A172 (cell line): ENCODE measurements around the gene CCDC178. TPM values are rescaled to one million over a fixed set of nuclear protein-coding genes. Genes with fewer than 3 reads are reported as not detected.
"Not testable (repeated sequence)": the region's sequence is repeated elsewhere in the genome, so short reads cannot be mapped to it uniquely, and the experiment has no call there.

Source experiments
- DNase-seq: peaks from one replicate; pipeline ENCODE4 v3.0.0-alpha.2; 2015; ENCODE audit warnings: low spot score
- total RNA-seq: library from RNA; depleted of rRNA; stranded (reverse); fragments of >200 nt; shearing (Covaris generic); gene quantifications from 2 replicates; pipeline ENCODE4 v1.2.3, GENCODE V29; 2014

CCDC178 gene
- total RNA-seq, 1 experiment from 2014 or later: not detected

DNA sequence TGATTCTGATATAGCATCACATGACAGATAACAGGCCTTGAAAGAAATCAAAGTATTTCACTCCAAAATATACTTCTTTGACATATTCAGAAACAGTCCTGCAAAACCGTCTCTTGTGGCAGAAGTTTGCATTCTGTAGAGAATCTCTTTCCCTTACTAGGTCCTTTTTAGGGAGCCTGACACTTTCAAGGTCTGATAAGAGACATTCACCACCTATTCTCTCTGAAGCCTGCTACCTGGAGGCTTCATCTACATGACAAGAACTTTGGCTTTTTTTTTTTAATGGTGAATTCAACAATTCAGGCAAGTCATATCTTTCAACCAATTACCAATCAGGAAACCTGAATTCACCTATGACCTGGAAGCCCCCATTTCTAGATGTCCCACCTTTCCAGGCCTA is 83.8 kb downstream of the CCDC178 start:
- no peak for DNase-seq

DNA sequence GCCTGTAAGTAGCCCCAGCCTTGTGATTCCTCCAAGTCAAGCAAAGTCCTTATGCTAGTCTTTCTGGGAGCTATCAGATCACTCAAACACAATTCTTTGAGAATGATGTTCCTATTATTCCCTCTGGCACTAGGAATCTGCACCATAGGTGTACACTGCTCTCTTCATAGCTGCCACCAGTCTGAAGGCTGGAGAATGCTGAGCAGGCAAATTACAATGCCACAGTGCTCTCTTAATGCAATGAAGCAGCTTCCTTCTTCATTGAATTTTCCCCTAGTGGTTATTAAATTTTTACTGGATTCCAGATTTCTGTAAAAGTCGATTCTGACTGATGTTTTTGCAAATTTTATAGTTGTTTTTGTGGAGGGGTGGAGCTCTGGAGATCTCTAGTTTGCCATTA is 84.8 kb downstream of the CCDC178 start:
- DNase-seq: no peak

DNA sequence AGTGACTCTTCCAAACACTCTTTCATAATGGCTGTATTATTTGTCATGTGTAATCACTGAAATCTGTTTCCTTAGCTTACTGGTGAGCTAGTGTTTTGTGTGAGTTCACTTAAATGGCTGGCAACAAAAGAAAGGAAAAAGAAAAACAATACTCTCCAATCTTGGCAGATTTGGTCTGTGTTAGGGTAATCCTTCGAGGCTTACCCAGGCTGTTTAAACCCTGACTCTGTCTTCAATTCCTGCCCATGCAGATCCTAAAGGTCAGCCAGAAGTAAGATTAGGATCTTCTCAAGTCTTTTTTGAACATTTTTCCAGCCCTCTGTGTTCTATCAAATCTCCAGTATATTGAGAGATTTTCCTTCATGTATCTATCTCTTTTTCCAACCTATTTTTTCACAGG is 85.3 kb downstream of the CCDC178 start:
- DNase-seq: no peak

DNA sequence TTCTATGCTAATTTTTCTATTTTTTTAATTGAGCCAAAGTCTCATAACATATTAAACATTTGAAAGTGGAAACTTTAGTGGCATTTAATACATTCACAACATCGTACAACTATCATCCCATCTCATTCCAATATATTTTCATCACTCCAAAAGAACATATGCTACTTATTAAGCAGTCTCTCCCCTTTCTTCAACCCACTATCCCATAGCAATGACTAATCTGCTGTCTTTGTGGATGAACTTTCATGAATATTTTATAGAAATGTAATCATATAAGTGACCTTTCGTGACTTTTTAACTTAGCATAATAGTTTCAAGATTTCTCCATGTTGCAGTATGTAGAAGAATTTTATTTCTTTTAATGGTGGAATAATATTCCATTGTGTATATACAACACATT is 90.3 kb downstream of the CCDC178 start:
- DNase-seq: no peak

DNA sequence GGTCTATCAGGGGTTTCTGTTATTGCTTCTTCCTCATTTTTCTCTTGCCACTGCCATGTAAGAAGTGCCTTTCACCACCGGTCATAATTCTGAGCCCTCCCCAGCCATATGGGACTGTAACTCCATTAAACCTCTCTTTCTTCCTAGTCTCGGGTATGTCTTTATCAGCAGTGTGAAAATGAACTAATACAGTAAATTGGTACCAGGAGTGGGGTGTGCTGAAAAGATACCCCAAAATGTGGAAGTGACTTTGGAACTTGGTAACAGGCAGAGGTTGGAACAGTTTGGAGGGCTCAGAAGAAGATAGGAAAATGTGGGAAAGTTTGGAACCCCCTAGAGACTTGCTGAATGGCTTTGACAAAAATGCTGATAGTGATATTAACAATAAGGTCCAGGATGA is 100.8 kb downstream of the CCDC178 start:
- DNase-seq: not testable (repeated sequence)

DNA sequence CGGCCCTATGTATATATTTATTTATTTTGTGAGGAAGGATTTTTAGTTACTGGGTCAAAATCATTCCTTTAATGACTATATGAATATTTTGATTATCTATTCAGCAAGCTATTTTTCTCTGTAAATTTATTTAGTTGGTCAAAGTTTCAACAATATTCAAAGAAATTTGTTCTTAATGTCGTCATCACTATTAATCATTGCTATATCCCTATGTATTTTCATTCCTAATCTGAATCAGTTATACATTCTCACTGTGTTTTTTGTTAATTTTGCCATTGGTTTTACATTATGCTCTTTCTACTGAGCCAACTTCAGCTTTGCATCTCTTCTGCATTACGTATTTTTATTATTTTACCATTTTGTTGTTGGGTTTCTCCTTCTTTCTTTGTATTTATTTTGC is 105.7 kb downstream of the CCDC178 start:
- DNase-seq: no peak

DNA sequence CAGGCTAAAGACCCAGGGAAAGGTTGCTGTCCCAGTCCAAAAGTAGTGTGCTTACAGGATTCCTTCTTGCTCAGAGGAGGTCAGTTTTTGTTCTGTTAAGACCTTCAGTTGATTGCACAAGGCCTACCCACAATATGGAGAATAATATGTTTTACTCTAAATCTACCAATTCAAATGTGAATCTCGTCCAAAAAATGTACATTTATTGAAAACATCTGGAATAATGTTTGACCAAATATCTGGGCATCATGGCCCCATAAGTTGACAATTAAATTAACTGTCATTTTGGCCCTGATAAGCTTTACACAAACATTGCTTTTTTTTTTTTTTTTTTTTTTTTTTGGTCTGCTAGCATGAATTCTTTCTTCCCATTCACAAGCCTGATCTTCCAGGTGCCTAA is 109.8 kb downstream of the CCDC178 start:
- DNase-seq: no peak

DNA sequence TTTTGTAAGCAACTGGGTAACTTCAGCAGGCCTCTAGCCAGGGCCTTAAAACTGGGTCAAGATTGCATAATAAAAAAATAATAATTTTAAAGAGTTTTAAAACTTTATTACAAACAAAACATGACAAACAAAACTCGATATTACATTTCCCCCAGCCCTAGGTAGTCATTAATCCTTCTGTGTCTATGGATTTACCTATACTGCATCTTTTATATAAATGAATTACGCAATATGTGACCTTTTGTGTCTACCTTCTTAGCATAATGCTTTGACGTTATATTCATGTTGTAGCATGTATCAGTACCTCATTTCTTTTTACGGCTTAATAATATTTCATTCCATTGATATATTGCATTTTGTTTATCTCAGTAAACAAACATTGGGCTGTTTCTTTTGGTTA is 113.5 kb downstream of the CCDC178 start:
- DNase-seq: no peak

DNA sequence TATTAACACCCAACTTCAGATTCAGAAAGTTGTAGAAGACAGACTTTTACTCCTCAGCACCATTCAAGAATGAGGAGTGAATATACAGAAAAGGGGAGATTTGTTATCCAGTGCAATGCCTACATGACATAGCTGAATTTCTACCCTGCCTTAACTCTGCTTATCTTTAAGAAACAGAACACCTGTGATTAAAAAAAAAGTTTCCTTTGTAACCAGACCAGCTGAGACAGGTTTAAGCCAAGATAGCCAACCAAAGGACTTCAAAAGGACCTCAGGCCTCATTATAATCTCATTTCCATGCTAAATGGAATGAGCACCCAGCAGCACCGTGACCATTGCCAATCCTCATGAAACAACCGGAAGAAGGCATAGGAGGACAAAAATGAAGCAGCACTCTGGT is 122.9 kb downstream of the CCDC178 start:
- DNase-seq: no peak

DNA sequence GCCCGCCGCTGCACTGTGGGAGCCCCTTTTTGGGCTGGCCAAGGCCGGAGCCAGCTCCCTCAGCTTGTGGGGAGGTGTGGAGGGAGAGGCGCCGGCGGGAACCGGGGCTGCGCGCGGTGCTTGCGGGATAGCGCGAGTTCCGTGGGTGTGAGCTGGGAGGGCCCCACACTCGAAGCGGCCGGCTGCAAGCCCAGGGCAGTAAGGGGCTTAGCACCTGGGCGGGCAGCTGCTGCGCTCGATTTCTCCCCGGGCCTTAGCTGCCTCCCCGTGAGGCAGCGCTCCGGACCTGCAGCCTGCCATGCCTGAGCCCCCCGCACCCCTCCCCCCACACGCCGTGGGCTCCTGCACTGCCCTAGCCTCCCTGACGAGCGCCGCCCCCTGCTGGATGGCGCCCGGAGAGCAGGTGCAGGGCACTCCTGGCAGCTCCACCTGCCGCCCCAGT is 124.4 kb downstream of the CCDC178 start:
- no peak for DNase-seq

DNA sequence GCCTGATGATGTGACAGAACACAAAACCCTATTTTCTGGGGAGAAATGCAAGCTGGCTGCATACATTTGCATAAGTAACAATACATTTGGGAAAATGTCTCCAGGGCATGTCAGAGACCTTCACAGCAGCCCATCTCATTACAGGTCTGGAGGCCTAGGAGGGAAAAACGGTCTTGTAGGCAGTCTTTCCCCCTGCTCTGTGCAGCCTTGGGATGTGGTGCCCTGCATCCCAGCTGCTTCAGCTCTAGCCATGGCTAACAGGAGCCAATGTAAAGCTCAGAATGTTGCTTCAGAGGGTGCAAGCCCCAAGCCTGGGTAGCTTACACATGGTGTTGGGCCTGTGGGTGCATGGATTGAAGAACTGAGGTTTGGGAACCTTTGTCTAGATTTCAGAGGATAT is 133.0 kb downstream of the CCDC178 start:
- DNase-seq: no peak

DNA sequence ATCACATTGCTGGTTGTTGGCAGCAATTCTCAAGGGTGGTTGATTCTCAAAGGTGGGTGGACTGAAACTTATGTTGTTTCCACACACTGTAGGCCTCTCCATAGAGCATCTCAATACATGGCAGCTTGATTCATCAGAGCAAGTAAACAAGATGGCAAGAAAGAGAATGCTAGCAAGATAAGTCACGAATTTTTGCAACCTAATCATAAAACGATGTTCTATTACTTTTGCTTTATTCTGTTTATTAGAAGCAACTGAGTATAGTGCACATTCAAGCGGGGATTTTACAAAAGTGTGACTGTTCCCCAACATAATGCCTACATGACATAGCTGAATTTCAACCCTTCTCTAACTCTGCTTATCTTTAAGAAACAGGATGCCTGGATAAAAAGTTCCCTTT is 136.2 kb downstream of the CCDC178 start:
- DNase-seq: no peak

DNA sequence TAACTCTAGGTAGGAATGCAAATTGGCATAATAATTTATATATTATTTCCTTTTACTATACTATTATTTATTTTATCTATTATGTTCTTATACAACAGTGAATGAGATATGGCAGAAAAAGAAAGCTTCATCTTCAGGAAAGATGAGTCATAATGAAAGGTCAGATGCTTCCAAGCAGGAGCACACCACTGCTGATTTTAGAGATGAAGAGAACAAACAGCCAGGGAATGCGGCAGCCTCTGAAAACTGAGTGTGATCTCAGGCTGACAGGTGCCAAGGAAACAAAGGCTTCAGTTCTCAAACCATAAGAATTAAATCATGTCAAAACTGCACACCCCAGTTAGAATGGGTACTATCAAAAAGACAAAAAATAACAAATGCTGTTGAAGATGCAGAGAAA is 149.0 kb downstream of the CCDC178 start:
- no peak for DNase-seq

DNA sequence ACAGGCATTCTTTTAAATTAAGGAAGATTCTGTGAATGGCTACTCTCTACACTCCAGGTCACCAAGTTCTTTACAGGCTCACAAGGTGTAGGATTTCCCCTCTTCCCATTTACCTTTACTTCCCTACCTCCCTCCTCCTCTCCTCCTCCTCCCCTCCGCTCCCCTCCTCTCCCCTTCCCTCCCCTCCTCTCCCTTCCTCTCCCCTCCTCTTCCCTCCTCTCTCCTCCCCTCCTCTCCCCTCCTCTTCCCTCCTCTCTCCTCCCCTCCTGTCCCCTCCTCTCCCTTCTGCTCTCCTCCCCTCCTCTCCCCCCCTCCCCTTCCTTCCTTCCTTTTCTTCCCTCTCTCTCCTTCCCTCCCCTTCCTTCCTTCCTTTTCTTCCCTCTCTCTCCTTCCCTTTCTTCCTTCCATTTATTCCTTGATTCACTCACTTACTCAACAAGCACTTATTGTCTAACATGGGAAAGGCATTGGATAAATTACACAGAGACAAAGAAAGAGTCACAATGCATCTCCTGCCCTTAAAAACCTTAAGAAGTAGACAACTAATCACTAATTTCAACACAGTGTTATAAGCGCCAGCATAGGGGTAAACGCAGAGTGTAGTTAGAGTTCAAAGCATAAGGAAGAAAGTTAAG is 152.3 kb downstream of the CCDC178 start:
- no peak for DNase-seq

DNA sequence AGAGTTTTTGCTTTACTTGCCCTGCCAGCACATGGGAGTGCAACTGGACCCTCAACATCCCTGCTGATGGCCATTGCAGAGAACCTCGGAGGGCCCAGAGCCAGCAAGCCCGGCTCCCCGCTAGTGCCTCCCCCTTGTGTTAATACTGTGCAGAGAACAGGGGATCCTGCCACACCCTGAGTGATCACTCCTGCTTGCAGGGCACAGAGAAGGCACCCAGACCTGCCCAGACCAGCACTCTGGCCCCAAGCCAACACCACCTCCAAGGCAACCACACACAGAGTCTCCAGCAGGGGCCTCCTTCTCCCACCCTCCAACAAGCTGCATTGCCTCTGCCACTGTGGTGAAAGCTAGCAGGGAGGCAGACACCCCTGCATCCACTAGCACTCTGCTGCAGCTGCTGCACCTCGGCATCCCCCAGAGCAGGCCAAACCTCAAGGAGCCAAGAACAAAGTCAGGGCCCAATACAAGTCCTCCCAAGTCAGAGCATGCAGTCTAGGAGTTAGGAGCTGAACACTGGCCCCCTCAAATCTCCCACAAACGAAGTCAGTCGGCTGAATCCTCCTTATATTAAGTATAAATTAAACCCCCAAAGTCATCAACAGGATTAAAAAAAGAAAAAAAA is 157.7 kb downstream of the CCDC178 start:
- DNase-seq: no peak

DNA sequence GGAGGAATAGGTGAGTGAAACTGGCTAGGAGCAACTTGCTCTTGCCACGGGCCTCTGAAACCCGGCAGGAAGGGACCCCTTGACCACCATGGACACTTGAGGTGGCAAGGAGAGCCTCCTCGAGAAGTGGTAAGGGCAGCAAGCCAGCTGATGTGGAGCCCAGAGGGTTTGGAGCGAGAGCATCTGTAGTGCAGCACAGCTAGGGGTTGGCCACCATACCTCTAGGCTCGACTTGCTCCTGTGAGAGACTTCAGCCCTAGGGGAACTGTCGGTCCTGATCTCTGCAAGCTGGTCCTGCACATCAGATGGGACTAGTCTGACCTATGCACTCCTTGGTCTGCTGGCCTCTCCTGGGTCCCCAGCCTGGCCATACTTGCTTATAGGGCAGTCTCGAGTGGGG is 158.4 kb downstream of the CCDC178 start:
- DNase-seq: no peak

DNA sequence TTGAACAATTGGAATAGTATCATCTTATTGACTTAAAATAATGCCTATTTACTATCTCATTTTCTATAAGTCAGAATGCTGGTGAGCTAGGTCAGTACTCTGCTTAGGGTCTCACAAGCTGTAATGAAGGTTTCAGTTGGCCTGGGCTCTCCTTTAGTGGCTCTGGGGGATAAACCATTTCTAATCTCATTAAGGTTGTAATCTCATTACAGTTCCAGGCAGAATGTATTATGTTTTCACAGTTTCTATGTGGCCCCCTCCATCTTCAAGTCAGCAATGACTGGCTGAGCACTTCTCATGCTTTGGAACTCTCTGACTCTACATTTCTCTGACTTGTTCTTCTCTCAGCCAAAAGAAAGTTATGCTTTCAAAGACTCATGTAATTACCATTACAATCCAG is 163.1 kb downstream of the CCDC178 start:
- DNase-seq: no peak

DNA sequence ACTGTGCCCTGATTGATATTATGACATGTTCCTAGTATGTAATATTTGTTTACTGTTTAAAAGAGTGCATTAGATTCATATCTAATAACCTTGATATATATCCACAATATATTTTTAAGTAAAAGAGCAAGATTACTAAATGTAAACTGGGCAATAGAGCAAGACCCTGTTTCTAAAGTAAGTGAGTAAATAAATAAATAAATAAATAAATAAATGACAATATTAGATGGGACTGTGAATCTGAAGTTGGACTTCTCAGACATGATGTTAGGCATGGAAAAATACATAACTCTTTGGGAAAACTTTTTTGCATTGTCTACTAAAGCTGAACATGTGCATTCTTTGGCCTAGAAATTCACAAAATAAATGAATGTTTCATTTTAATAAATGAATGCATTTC is 164.7 kb downstream of the CCDC178 start:
- DNase-seq: no peak

DNA sequence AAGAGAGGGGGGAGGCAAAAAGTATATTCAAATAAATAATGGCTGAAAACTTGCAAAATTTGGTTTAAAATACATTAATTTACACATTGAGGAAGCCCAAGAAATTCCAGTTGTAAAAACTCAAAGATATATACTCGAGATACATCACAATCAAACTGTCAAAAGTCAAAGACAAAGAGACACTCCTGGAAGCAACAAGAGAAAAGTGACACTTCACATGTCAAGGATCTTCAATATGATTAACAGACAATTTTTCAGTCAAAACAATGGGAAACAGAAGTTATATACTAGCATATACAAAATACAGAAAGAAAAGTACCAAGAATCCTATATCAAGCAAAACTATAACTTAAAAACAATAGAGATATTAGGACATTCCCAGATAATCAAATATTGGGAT is 170.2 kb downstream of the CCDC178 start:
- no peak for DNase-seq

DNA sequence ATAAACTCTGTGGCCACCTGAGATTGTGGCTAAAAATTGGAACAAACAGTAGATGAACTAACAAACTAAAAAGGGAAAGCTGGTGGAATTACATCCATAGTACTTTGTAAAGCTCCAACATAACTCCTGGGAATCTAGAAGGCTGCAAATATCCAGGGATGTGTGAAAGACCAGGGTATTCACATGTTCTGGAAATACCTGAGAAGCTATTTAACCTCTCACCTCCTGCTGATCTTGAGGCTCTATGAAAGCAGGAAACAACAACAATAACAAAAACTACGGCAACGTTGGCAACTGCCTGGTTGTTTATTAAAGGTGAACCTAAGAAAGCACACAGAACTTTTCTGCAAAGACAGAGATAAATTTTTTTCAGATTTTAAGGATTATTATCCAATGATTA is 171.3 kb downstream of the CCDC178 start:
- DNase-seq: no peak

DNA sequence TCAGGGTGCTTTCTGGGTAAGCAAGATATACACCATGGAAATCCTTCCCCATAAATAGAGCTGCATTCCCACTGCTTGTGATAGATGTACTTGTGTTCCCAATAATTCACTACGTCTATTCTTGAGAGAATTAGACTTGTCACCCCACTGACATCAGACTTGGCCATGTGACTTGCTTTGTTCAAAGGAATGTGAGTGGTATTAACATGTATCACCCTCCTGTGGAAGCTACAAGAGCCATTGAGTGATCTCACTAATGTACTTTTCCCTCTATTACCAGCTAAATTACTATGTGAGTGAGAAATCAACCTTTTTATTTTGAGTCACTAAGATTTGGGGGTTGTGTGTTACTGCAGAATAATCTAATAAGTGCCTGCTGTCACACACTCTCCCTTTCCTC is 176.0 kb downstream of the CCDC178 start:
- no peak for DNase-seq

DNA sequence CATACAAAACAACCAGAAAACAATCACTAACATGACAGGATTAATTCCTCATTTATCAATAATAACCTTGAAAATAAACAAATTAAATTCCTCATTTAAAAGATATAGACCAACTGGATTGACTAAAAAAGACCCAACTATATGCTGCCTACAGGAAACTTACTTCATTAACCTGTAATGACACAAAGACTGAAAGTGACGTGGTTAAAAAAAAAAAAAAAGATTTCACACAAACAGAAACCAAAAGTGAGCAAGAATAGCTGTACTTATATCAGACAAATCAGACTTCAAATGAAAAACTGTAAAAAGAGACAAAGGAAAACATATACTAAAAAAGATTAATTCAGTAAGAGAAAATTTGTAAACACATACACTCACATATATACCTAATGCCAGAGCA is 201.2 kb downstream of the CCDC178 start:
- no peak for DNase-seq

DNA sequence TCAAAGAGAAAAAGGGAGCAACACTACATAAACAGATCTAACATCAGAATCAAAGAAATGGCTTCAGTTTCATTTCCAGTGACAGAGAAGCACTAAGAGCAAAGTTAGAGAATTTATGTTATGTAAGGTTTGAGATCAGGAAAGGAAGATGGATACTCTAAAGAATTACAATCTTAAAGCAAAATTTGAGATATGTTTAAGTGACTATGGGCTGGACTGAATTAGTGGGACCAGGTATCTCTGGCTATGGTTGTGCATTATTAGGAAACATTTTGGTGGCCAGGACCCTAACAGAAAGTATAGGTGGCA is 208.2 kb downstream of the CCDC178 start:
- no peak for DNase-seq
